Activated T-helper 1 cell treated with anti-CD3 and anti-CD28 coated beads, Interleukin-12 subunit alpha, Interleukin-12 subunit beta, Interleukin-2, Interleukin-4 antibody, amounts not matched to agents 30 ng/mL and 10 ng/mL and 1 ng/mL, durations not matched to agents 14 hours and 24 hours and 36 hours (primary cell): Measurements from ENCODE around the gene GPR15. TPM values are rescaled to one million over a fixed set of nuclear protein-coding genes. Genes with fewer than 3 reads are reported as not detected.

ENCODE experiments used
- DNase-seq: peaks from one replicate; pipeline ENCODE4 v3.0.0; 2021; ENCODE audit warnings: low spot score
- H3K27ac Mint-ChIP-seq: one replicate; pipeline ENCODE4 v1.8.0; 2021; ENCODE audit warnings: mild to moderate bottlenecking, mixed read lengths
- H3K27me3 Mint-ChIP-seq: one replicate; pipeline ENCODE4 v1.8.0; 2022; ENCODE audit warnings: mild to moderate bottlenecking, moderate library complexity, mixed read lengths; ENCODE audit not compliant: insufficient read depth
- H3K36me3 Mint-ChIP-seq: one replicate; pipeline ENCODE4 v1.8.0; 2021; ENCODE audit warnings: low read depth, mixed read lengths
- H3K4me1 Mint-ChIP-seq: one replicate; pipeline ENCODE4 v1.8.0; 2021; ENCODE audit warnings: low read depth, mixed read lengths
- H3K4me3 Mint-ChIP-seq: one replicate; pipeline ENCODE4 v1.8.0; 2021; ENCODE audit warnings: mild to moderate bottlenecking, moderate library complexity, mixed read lengths
- H3K9me3 Mint-ChIP-seq: one replicate; pipeline ENCODE4 v1.8.0; 2021; ENCODE audit warnings: mixed read lengths
- intact Hi-C: fragments of 100-400 bp; cut with micrococcal nuclease; formaldehyde crosslinking; loops from one replicate; pipeline ENCODE4 v1.15.1; 2024
- total RNA-seq: library from RNA; stranded (reverse); gene quantifications from 2 replicates; pipeline ENCODE4 v1.2.3, GENCODE V29; 2022

The GPR15 gene
- total RNA-seq = 5.6 and 6.8 TPM in 2 replicates

- peak within 1 kb of the TSS; percentile 60 for H3K27ac Mint-ChIP-seq
- no peaks in the 10 kb centered on the region for H3K9me3 Mint-ChIP-seq
- H3K36me3 Mint-ChIP-seq = peaks cover 31% of the 10 kb centered on the region
- no peak for DNase-seq
- no peaks in the 10 kb centered on the region for H3K27me3 Mint-ChIP-seq
- intact Hi-C loops = no loop called here
- H3K4me1 Mint-ChIP-seq = peaks cover 71% of the 10 kb centered on the region
- H3K4me3 Mint-ChIP-seq = peak within 1 kb of the TSS; percentile 80
Measured at GRCh38 chr3:98531622-98532274, at the start of gene GPR15. Gene GPR15 (plus strand): TSS chr3:98531978. CDS start chr3:98532034, 56 bp downstream.

GRCh38 chr3:98482717-98483482, 48.9 kb upstream of the GPR15 start:
- no peak overlapping the region for H3K27ac Mint-ChIP-seq
- peaks cover 8% of the 10 kb centered on the region for H3K27me3 Mint-ChIP-seq
- H3K4me3 Mint-ChIP-seq = no peak overlapping the region
- H3K9me3 Mint-ChIP-seq = peaks cover 38% of the 10 kb centered on the region
- H3K36me3 Mint-ChIP-seq = peaks cover 7% of the 10 kb centered on the region
- H3K4me1 Mint-ChIP-seq = peaks cover 6% of the 10 kb centered on the region
- intact Hi-C loops = no loop called here
- DNase-seq = no peak

GRCh38 chr3:98483626-98484025, 48.2 kb upstream of the GPR15 start:
- H3K4me1 Mint-ChIP-seq = peaks cover 6% of the 10 kb centered on the region
- no peak for DNase-seq
- peaks cover 7% of the 10 kb centered on the region for H3K36me3 Mint-ChIP-seq
- H3K27me3 Mint-ChIP-seq = peaks cover 8% of the 10 kb centered on the region
- H3K9me3 Mint-ChIP-seq = peaks cover 44% of the 10 kb centered on the region
- no peak overlapping the region for H3K4me3 Mint-ChIP-seq
- intact Hi-C loops = no loop called here
- no peak overlapping the region for H3K27ac Mint-ChIP-seq

- peaks cover 4% of the 10 kb centered on the region for H3K9me3 Mint-ChIP-seq
- intact Hi-C loops = no loop called here
- H3K4me3 Mint-ChIP-seq = no peak within 1 kb of the TSS
- peaks cover 4% of the 10 kb centered on the region for H3K36me3 Mint-ChIP-seq
- DNase-seq = no peak
- H3K4me1 Mint-ChIP-seq = no peaks in the 10 kb centered on the region
- no peak within 1 kb of the TSS for H3K27ac Mint-ChIP-seq
- peaks cover 21% of the 10 kb centered on the region for H3K27me3 Mint-ChIP-seq
Measured at GRCh38 chr3:98497381-98497780, 34.4 kb upstream of the GPR15 start, which contains the start of gene OR5K2. Gene OR5K2 (plus strand): TSS chr3:98497681. CDS start chr3:98497681, 0 bp downstream.

GRCh38 chr3:98500019-98500418, 31.8 kb upstream of the GPR15 start:
- Mint-ChIP-seq H3K4me3 (no peak overlapping the region), H3K36me3 (peaks cover 13% of the 10 kb centered on the region), H3K4me1 (no peaks in the 10 kb centered on the region), H3K9me3 (peaks cover 4% of the 10 kb centered on the region), H3K27me3 (peaks cover 1% of the 10 kb centered on the region), H3K27ac (no peak overlapping the region)
- DNase-seq = no peak
- intact Hi-C loops = no loop called here

GRCh38 chr3:98501270-98501669, 30.5 kb upstream of the GPR15 start:
- H3K36me3 Mint-ChIP-seq = peaks cover 16% of the 10 kb centered on the region
- DNase-seq = no peak
- no peak overlapping the region for H3K4me3 Mint-ChIP-seq
- intact Hi-C loops = no loop called here
- H3K27me3 Mint-ChIP-seq = no peaks in the 10 kb centered on the region
- H3K27ac Mint-ChIP-seq = no peak overlapping the region
- H3K4me1 Mint-ChIP-seq = no peaks in the 10 kb centered on the region
- peaks cover 4% of the 10 kb centered on the region for H3K9me3 Mint-ChIP-seq

GRCh38 chr3:98501863-98502576, 29.8 kb upstream of the GPR15 start:
- Mint-ChIP-seq H3K27ac (no peak overlapping the region), H3K4me1 (no peaks in the 10 kb centered on the region), H3K9me3 (peaks cover 4% of the 10 kb centered on the region), H3K4me3 (no peak overlapping the region), H3K36me3 (peaks cover 22% of the 10 kb centered on the region), H3K27me3 (no peaks in the 10 kb centered on the region)
- intact Hi-C loops = no loop called here
- DNase-seq = no peak

- H3K4me3 Mint-ChIP-seq = no peak overlapping the region
- H3K4me1 Mint-ChIP-seq = peaks cover 14% of the 10 kb centered on the region
- DNase-seq = no peak
- peaks cover 37% of the 10 kb centered on the region for H3K36me3 Mint-ChIP-seq
- H3K27ac Mint-ChIP-seq = no peak overlapping the region
- intact Hi-C loops = no loop called here
- no peaks in the 10 kb centered on the region for H3K27me3 Mint-ChIP-seq
- peaks cover 4% of the 10 kb centered on the region for H3K9me3 Mint-ChIP-seq
Measured at GRCh38 chr3:98504539-98504938, 27.2 kb upstream of the GPR15 start.

- Mint-ChIP-seq H3K4me3 (no peak overlapping the region), H3K27ac (no peak overlapping the region), H3K4me1 (peaks cover 31% of the 10 kb centered on the region), H3K27me3 (no peaks in the 10 kb centered on the region), H3K36me3 (peaks cover 60% of the 10 kb centered on the region), H3K9me3 (no peaks in the 10 kb centered on the region)
- intact Hi-C loops = no loop called here
- DNase-seq = no peak
Measured at GRCh38 chr3:98508582-98508981, 23.2 kb upstream of the GPR15 start.

- H3K9me3 Mint-ChIP-seq = no peaks in the 10 kb centered on the region
- no peaks in the 10 kb centered on the region for H3K27me3 Mint-ChIP-seq
- DNase-seq = no peak
- H3K4me1 Mint-ChIP-seq = peaks cover 65% of the 10 kb centered on the region
- H3K36me3 Mint-ChIP-seq = peaks cover 74% of the 10 kb centered on the region
- H3K27ac Mint-ChIP-seq = no peak overlapping the region
- H3K4me3 Mint-ChIP-seq = no peak overlapping the region
- intact Hi-C loops = no loop called here
Measured at GRCh38 chr3:98512576-98512975, 19.2 kb upstream of the GPR15 start.

GRCh38 chr3:98513091-98513511, 18.7 kb upstream of the GPR15 start:
- H3K27me3 Mint-ChIP-seq = no peaks in the 10 kb centered on the region
- no peak overlapping the region for H3K4me3 Mint-ChIP-seq
- intact Hi-C loops = loop anchor here (1.0 kb wide), 1 partner anchor 9 kb away; the partner anchor contains the start of gene CLDND1
- no peak for DNase-seq
- H3K4me1 Mint-ChIP-seq = peaks cover 68% of the 10 kb centered on the region
- no peak overlapping the region for H3K27ac Mint-ChIP-seq
- H3K36me3 Mint-ChIP-seq = peaks cover 75% of the 10 kb centered on the region
- no peaks in the 10 kb centered on the region for H3K9me3 Mint-ChIP-seq

- Mint-ChIP-seq H3K9me3 (no peaks in the 10 kb centered on the region), H3K36me3 (peaks cover 75% of the 10 kb centered on the region), H3K4me3 (no peak overlapping the region), H3K4me1 (peaks cover 68% of the 10 kb centered on the region), H3K27me3 (no peaks in the 10 kb centered on the region), H3K27ac (peak overlapping the region; percentile 26)
- intact Hi-C loops = loop anchor here (1.0 kb wide), 1 partner anchor 9 kb away; the partner anchor contains the start of gene CLDND1
- DNase-seq = no peak
Measured at GRCh38 chr3:98513736-98514135, 18.0 kb upstream of the GPR15 start.

GRCh38 chr3:98514948-98515347, 16.8 kb upstream of the GPR15 start:
- no peak for DNase-seq
- Mint-ChIP-seq H3K9me3 (no peaks in the 10 kb centered on the region), H3K4me3 (no peak overlapping the region), H3K27ac (peak overlapping the region; percentile 59), H3K4me1 (peaks cover 71% of the 10 kb centered on the region), H3K36me3 (peaks cover 78% of the 10 kb centered on the region), H3K27me3 (no peaks in the 10 kb centered on the region)
- intact Hi-C loops = no loop called here
